Psoas muscle (tissue), 8 donors: ENCODE results near the gene GET4. TPM values are rescaled to one million over a fixed set of nuclear protein-coding genes. Genes with fewer than 3 reads are reported as not detected.

Experiments used
- ATAC-seq, 4 donors: fragments of 200-7000 bp; cut with Tn5 transposase; one replicate each; pipeline ENCODE4 v1.9.1; 2020; ENCODE audit warnings: moderate library complexity in 3 of 4, mild to moderate bottlenecking in 2 of 4
- DNase-seq, 2 donors: peaks; one replicate each; pipeline ENCODE4 v3.0.0-alpha.2; 2020
- H3K27ac ChIP-seq: fragments of 200-600 bp; one replicate; pipeline ENCODE4 v1.8.0; 2022
- H3K27me3 ChIP-seq, 3 donors: fragments of 200-600 bp in 1 of 3; one replicate each; pipeline versions ENCODE4 v1.6.1 to v1.8.0; 2013 to 2022; ENCODE audit warnings: low read length in 2 of 3, mild to moderate bottlenecking in 2 of 3, moderate library complexity in 1 of 3; ENCODE audit not compliant: insufficient read depth in 3 of 3
- H3K36me3 ChIP-seq, 2 donors: fragments of 200-600 bp in 1 of 2; one replicate each; pipeline versions ENCODE4 v1.6.1 to v1.8.0; 2013 to 2022; ENCODE audit warnings: low read depth in 1 of 2, mild to moderate bottlenecking in 1 of 2, moderate library complexity in 1 of 2; ENCODE audit not compliant: insufficient read depth in 1 of 2
- H3K4me1 ChIP-seq: fragments of 200-600 bp; one replicate; pipeline ENCODE4 v1.8.0; 2022
- H3K4me3 ChIP-seq: fragments of 200-600 bp; one replicate; pipeline ENCODE4 v1.8.0; 2022; ENCODE audit warnings: mild to moderate bottlenecking
- H3K9me3 ChIP-seq: fragments of 200-600 bp; one replicate; pipeline ENCODE4 v1.8.0; 2022
- WGBS, 3 donors: extraction: QIAGEN DNeasy Blood & Tissue Kit; methylation state at CpG; one replicate each; pipeline versions ENCODE4 v1.1.6 to v1.1.7; 2013; 5-methylcytosine and 5-hydroxymethylcytosine counted together
- intact Hi-C, 2 donors: fragments of 100-400 bp; cut with DNase I; formaldehyde crosslinking; loops; one replicate each; pipeline versions ENCODE4 v1.11.0 to v1.14.2; 2022
- polyA plus RNA-seq, 3 donors: library from polyadenylated mRNA; stranded (reverse); fragments of 200-250 nt; gene quantifications; one replicate each; pipeline ENCODE4 v1.2.3, GENCODE V29; 2013
- total RNA-seq, 4 donors: library from RNA; stranded (reverse); fragmentation: NEBNext Ultra II Directional in 2 of 4; extraction: Animal tissue kit (Norgen Biotek cat#: 25700) in 2 of 4; gene quantifications; one replicate each; pipeline versions ENCODE4 v1.2.1 to v1.2.4, GENCODE V29; 2021 to 2023
- TF ChIP-seq, protein P1 (sequence below): fragments of 200-600 bp; IDR thresholded peaks from one replicate; pipeline ENCODE4 v1.8.0; 2022; ENCODE audit warnings: antibody characterized with exemption
- donor health status: healthy with polysubstance abuse.
- donor health status: DM: no; HTN: no; CAD: no; lungs with moderate emphysema.
- donor health status: Bipolar disorder and iron deficiency.
- donor health status: healthy.
- donor health status: DM: yes; HTN: yes; CAD: no.
- donor health status: DM: no; HTN: no; CAD: no.
- donor health status: DM: no; HTN: no; CAD: no.
- donor health status: DM: yes; HTN: yes; CAD: no.

The GET4 gene
- total and polyA plus RNA-seq, 7 donors, result 27.3 to 51.1 (median 36.8) TPM

GRCh38 chr7:898460-898854 lies 22.1 kb downstream of the GET4 start:
- DNase-seq (peak in 1 of 2 donors; percentile 56), ATAC-seq (no peak)
- Histone ChIP-seq H3K27ac (no peak overlapping the region), H3K36me3 (peaks cover 0 to 39% of the 10 kb centered on the region in 2 donors), H3K9me3 (no peaks in the 10 kb centered on the region), H3K4me1 (no peaks in the 10 kb centered on the region), H3K4me3 (no peak overlapping the region), H3K27me3 (peaks cover 0 to 8% (median 0%) of the 10 kb centered on the region in 3 donors)
- TF ChIP-seq, protein P1, sequence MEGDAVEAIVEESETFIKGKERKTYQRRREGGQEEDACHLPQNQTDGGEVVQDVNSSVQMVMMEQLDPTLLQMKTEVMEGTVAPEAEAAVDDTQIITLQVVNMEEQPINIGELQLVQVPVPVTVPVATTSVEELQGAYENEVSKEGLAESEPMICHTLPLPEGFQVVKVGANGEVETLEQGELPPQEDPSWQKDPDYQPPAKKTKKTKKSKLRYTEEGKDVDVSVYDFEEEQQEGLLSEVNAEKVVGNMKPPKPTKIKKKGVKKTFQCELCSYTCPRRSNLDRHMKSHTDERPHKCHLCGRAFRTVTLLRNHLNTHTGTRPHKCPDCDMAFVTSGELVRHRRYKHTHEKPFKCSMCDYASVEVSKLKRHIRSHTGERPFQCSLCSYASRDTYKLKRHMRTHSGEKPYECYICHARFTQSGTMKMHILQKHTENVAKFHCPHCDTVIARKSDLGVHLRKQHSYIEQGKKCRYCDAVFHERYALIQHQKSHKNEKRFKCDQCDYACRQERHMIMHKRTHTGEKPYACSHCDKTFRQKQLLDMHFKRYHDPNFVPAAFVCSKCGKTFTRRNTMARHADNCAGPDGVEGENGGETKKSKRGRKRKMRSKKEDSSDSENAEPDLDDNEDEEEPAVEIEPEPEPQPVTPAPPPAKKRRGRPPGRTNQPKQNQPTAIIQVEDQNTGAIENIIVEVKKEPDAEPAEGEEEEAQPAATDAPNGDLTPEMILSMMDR, result no peak
- WGBS, 3 donors, result 65 to 92% (median 72%) methylated on average over 13 to 18 of the region's 18 CpGs
- intact Hi-C loops, result no loop called here

GRCh38 chr7:898855-899681 lies 22.7 kb downstream of the GET4 start:
- ATAC-seq, result peak in 2 of 4 donors; percentile 7 to 24
- H3K4me1 ChIP-seq, result no peaks in the 10 kb centered on the region
- peak in 1 of 2 donors; percentile 58 for DNase-seq
- no peak overlapping the region for H3K27ac ChIP-seq
- H3K9me3 ChIP-seq, result no peaks in the 10 kb centered on the region
- intact Hi-C loops, result no loop called here
- 77 to 80% (median 77%) methylated on average over 49 to 54 of the region's 54 CpGs for whole genome bisulfite sequencing, 3 donors
- peaks cover 0 to 33% of the 10 kb centered on the region in 2 donors for H3K36me3 ChIP-seq
- H3K27me3 ChIP-seq, result peaks cover 0 to 14% (median 4%) of the 10 kb centered on the region in 3 donors
- no peak overlapping the region for H3K4me3 ChIP-seq
- TF ChIP-seq, protein P1, result no peak

- intact Hi-C loops, result no loop called here
- no peak overlapping the region for H3K4me3 ChIP-seq
- no peak for ATAC-seq
These were observed 23.5 kb downstream of the GET4 start for GRCh38 chr7:899806-900205.

GRCh38 chr7:900331-901040 lies 24.1 kb downstream of the GET4 start:
- TF ChIP-seq, protein P1, result no peak
- Histone ChIP-seq H3K36me3 (peaks cover 0 to 18% of the 10 kb centered on the region in 2 donors), H3K27ac (no peak overlapping the region), H3K4me1 (no peaks in the 10 kb centered on the region), H3K27me3 (peaks cover 0 to 22% (median 4%) of the 10 kb centered on the region in 3 donors), H3K4me3 (no peak overlapping the region), H3K9me3 (no peaks in the 10 kb centered on the region)
- 68 to 75% (median 72%) methylated on average over 23 to 26 of the region's 26 CpGs for WGBS, 3 donors
- intact Hi-C loops, result no loop called here
- ATAC-seq, result no peak
- DNase-seq, result no peak

More at GRCh38 chr7:899806-900205, 23.5 kb downstream of the GET4 start:
- Histone ChIP-seq H3K27me3 (peaks cover 0 to 22% (median 4%) of the 10 kb centered on the region in 3 donors), H3K27ac (no peak overlapping the region), H3K4me1 (no peaks in the 10 kb centered on the region), H3K9me3 (no peaks in the 10 kb centered on the region), H3K36me3 (peaks cover 0 to 25% of the 10 kb centered on the region in 2 donors)
- TF ChIP-seq, protein P1, result no peak
- WGBS, 3 donors, result 93 to 94% (median 94%) methylated on average over 13 to 16 of the region's 16 CpGs
- no peak for DNase-seq
